GM21619 (cell line): ENCODE measurements around the gene MRPS6.

Source experiments
- ATAC-seq: cut with Tn5 transposase; IDR thresholded peaks from one replicate; pipeline ENCODE4 v1.9.1; 2021; ENCODE audit not compliant: unreplicated experiment

The MRPS6 gene

GRCh38 chr21:34177919-34178567, 104.7 kb downstream of the MRPS6 start:
- ATAC-seq: no peak

GRCh38 chr21:34179204-34179935, 106.0 kb downstream of the MRPS6 start:
- no peak for ATAC-seq

GRCh38 chr21:34180407-34180806, 107.0 kb downstream of the MRPS6 start:
- no peak for ATAC-seq

- no peak for ATAC-seq
Measured at GRCh38 chr21:34180826-34181359, 107.5 kb downstream of the MRPS6 start.

GRCh38 chr21:34181431-34182039, 108.2 kb downstream of the MRPS6 start:
- no peak for ATAC-seq

GRCh38 chr21:34182436-34182835, 109.1 kb downstream of the MRPS6 start:
- ATAC-seq: no peak

- ATAC-seq: no peak
Measured at GRCh38 chr21:34183331-34183928, 110.1 kb downstream of the MRPS6 start.

- ATAC-seq: no peak
Measured at GRCh38 chr21:34184232-34184631, 110.9 kb downstream of the MRPS6 start.

- ATAC-seq: no peak
Measured at GRCh38 chr21:34185026-34185750, 111.8 kb downstream of the MRPS6 start.

GRCh38 chr21:34186109-34186719, 112.8 kb downstream of the MRPS6 start:
- ATAC-seq: no peak

- no peak for ATAC-seq
Measured at GRCh38 chr21:34187935-34188334, 114.6 kb downstream of the MRPS6 start.

GRCh38 chr21:34189506-34189905, 116.1 kb downstream of the MRPS6 start:
- ATAC-seq: no peak

GRCh38 chr21:34190576-34191321, 117.4 kb downstream of the MRPS6 start:
- no peak for ATAC-seq

- no peak for ATAC-seq
Measured at GRCh38 chr21:34191876-34192275, 118.5 kb downstream of the MRPS6 start.
